HG03565 (cell line): ENCODE measurements around the gene PTPN11.
"Not testable (repeated sequence)": the region's sequence is repeated elsewhere in the genome, so short reads cannot be mapped to it uniquely, and the experiment has no call there.

ENCODE experiments used
- ATAC-seq: cut with Tn5 transposase; IDR thresholded peaks from one replicate; pipeline ENCODE4 v1.9.1; 2021; ENCODE audit warnings: mild to moderate bottlenecking, moderate library complexity; ENCODE audit not compliant: unreplicated experiment

Gene PTPN11

GRCh38 chr12:112513471-112513870 is 94.7 kb downstream of the PTPN11 start:
- ATAC-seq = no peak

DNA sequence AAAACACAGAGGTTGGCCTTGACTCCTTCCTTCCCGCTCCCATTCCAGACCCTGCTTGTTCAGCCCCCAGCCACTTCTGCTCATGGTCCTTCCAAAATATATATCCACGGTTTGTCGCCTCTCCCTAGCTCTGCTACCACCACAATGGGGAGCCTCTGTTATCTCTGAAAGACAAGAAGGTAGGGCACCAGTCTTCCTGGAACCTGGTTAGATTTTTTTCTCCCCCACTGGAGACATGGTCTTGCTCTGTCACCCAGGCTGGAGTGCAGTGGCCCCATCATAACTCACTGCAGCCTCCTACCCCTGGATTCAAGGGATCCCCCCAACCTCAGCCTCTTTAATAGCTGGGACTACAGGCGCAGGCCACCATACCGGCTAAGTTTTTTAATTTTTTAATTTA is 95.7 kb downstream of the PTPN11 start:
- ATAC-seq = no peak

GRCh38 chr12:112514926-112515642 is 96.3 kb downstream of the PTPN11 start:
- no peak for ATAC-seq

GRCh38 chr12:112515868-112516267 is 97.1 kb downstream of the PTPN11 start:
- no peak for ATAC-seq

GRCh38 chr12:112517730-112518364 is 99.1 kb downstream of the PTPN11 start:
- no peak for ATAC-seq

DNA sequence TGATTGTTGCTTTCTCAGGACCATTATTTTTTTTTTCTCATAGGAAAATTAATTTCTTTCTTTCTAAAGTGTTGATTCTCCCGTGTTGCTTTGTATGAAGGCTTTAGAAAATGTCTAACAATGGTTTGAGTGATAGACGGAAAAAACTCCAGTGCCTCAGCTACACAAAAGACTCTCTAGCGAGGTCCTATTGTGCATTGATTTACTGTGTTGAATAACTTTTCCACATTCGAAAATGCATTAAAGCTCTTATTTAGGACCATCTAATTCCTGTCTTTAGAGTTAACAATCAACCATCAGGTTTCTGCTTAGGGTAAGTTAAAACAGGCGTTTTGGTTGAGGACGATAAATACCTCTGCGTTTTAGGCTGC is 99.6 kb downstream of the PTPN11 start:
- no peak for ATAC-seq

DNA sequence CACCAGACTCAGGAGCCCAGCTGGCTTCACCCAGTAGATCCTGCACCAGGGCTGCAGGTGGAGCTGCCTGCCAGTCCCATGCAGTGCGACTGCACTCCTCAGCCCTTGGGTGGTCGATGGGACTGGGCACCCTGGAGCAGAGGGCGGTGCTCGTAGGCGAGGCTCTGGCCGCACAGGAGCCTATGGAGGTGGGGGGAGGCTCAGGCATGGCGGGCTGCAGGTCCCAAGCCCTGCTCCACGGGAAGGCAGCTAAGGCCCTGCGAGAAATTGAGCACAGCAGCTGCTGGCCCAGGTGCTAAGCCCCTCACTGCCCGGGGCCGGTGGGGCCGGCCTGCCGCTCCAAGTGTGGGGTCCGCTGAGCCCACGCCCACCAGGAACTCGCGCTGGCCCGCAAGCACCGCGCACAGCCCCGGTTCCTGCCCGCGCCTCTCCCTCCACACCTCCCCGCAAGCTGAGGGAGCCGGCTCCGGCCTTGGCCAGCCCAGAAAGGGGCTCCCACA is 101.1 kb downstream of the PTPN11 start:
- ATAC-seq = not testable (repeated sequence)

DNA sequence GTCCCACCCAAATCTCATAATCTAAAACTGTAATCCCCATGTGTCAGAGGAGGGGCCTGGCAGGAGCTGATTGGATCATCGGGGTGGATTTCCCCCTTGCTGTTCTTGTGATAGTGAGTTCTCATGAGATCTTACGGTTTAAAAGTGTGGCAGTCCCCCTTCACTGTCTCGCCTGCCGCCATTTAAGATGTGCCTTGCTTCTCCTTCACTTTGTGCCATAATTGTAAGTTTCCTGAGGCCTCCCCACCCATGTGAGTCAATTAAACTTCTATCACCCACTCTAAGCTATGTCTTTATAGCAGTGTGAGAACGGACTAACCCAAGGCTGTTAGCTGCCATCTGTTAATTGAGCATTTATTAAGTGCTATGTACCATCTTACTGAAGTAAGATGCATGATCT is 105.1 kb downstream of the PTPN11 start:
- no peak for ATAC-seq

GRCh38 chr12:112524269-112524668 is 105.5 kb downstream of the PTPN11 start:
- ATAC-seq = no peak

- ATAC-seq = no peak
Observed at GRCh38 chr12:112524676-112525425, 106.1 kb downstream of the PTPN11 start.

DNA sequence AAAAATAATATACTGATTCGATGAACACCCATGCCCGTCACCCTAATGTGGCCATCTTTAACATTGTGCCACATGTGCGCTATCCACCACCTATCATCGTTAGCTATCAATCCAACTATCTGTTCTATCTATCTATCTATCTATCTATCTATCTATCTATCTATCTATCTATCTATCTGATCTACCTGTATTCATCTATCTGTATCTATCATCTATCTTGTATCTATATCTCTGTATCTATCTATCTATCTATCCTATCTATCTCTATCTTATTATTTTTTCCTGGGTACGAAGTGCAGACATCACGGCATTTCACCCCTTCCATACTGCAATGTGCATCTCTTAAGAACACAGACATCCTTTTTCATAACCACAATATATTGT is 106.7 kb downstream of the PTPN11 start:
- no peak for ATAC-seq

DNA sequence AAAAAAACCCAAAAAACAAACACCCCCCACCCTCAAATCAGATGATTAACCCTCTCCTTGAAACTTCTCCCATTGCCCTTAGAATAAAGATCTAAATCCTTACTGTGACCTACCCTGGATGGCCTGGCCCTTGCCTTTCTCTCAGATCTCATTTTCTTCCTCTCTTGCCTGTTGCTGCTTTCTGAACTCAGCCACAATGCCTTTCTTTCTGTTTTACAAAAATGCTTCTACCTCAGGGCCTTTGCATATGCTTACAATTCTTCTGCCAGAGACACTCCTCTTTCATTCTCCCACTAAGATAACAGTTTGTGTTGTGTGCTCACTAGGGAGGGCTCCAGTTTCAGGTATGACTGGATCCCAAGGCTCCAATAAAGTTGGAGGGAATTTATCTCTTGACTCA is 108.3 kb downstream of the PTPN11 start:
- ATAC-seq = no peak

GRCh38 chr12:112527501-112527900 is 108.8 kb downstream of the PTPN11 start:
- no peak for ATAC-seq

- ATAC-seq = no peak
Observed at GRCh38 chr12:112528521-112528920, 109.8 kb downstream of the PTPN11 start.

GRCh38 chr12:112530941-112531340 is 112.2 kb downstream of the PTPN11 start:
- ATAC-seq = no peak

DNA sequence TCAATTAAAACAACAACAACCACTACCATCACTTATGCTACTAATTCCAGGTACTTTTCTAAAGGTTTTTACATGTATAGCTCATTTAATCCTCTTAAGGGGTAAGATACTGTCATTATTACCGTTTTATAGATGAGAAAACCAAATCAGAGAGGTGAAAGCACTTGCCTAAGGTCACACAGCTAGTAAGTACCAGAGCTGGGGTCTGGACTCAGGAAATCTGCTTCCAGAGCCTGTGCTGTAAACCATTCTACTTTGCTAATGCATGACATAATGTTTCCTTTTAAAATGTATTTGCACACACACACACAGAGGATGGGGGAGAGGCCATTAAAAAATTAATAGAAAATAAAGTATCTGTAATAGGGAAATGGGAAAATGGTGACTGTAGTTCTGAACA is 113.4 kb downstream of the PTPN11 start:
- ATAC-seq = no peak

- no peak for ATAC-seq
Observed at GRCh38 chr12:112533528-112533927, 114.8 kb downstream of the PTPN11 start.

DNA sequence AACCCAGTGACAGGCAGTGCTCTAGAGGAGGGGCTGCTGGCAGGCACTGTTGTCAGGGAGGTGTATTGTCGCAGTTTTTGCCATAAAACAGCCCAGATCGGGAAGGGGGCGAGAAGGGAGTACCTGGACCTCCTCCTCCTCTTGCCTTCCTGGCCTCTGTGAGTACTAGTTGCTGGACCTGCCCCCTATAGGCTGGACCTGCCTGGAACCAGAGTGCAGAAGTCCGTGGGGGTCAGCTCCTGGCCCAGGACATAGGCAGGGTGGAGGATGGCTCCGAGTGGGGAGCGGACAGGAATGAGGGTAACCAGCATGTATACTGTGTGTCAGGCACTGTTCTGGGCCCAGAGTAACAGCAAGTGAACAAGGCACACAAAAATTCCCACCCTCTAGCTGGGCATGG is 116.3 kb downstream of the PTPN11 start:
- ATAC-seq = no peak

DNA sequence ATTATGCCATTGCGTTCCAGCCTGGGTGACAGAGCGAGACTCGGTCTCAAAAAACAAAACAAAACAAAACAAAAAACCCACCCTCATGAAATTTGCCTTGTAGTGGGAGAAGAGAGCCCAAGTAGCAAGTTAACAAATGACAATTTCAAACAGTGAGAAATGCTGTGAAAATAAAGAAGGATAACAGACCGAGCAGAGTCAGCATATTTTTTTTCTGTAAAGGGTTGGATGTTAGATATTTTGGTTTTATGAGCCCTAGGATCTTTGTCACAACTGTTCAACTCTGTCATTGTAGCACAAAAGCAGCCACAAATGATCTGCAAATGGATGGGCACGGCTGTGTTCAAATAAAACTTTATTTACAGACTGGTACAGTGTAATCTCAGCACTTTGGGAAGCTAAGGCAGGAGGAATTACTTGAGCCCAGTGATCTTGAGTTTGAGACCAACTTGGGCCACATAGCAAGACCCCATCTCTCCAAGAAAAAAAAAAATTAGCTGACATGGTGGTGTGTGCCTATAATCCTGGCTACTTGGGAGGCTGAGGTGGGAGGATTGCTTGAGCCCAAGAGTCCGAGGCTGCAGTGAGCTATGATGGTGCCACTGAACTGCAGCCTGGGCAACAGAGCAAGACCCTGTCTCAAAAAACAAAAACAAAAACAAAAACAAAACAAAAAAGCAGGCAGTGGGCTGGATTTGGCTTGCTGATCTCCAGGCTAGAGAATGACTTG is 117.1 kb downstream of the PTPN11 start:
- ATAC-seq = no peak

DNA sequence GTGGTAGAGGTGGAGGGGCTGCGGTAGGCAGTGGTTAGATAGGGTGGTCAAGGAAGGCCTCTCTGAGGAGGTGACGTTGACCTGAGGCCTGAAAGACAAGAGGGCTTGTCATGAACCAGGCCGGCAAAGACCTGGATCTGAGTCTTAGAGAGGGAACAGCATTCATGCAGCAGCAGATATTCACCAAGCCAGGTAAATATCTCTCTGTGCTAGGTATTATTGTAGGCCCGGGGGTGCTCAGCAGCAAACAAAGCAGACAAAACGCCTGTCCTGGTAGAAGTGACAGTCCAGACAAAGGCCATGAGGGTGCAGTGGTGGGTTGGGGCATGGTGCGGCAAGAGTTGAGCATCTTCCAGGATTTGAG is 117.6 kb downstream of the PTPN11 start:
- no peak for ATAC-seq

DNA sequence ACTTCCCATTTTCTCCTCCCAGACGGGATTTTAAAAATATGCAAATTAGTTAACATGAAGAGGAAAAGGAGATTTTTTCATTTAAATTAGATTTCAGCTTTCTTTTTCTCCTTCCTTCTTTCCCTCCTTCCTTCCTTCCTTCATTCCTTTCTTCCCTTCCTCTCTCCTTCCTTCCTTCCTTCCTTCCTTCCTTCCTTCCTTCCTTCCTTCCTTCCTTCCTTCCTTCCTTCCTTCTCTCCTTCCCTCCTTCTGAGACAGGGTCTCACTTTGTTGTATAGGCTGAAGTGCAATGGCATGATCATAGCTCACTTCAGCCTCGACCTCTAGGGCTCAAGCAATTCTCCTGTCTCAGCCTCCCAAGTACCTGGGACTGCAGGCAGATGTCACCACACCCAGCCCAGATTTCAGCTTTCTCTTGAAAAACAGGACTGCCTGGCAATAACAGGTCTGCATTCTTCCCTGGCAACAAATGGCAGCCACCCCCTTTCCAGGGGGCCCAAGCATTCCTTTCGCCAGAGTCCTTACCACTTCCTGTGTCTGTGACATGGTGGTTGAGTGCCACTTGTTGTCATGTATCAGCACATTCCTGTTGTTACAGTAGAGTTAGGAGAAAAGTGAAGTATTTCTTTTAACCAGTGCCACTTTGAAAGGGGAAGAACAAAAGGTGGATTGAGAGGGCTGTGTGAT is 119.1 kb downstream of the PTPN11 start:
- ATAC-seq = no peak
